GM12864 (cell line): ENCODE measurements around the gene EDAR.

Source experiments
- DNase-seq: peaks from one replicate; pipeline ENCODE4 v3.0.0-alpha.2; 2011; ENCODE audit warnings: low read depth
- H3K4me3 ChIP-seq: 2 replicates; pipeline ENCODE4 v1.5.1; 2011; ENCODE audit warnings: mild to moderate bottlenecking, low read depth, low read length, control low read depth
- TF ChIP-seq, protein P1 (sequence below): IDR thresholded peaks from 2 replicates; pipeline ENCODE4 v1.5.1; 2011; ENCODE audit warnings: low read depth, mild to moderate bottlenecking, moderate library complexity, low read length, control low read depth, inconsistent platforms; ENCODE audit errors: missing control alignments

The EDAR gene

GRCh38 chr2:108893277-108893676 lies 95.7 kb downstream of the EDAR start:
- H3K4me3 ChIP-seq = no peak overlapping the region
- TF ChIP-seq, protein P1, sequence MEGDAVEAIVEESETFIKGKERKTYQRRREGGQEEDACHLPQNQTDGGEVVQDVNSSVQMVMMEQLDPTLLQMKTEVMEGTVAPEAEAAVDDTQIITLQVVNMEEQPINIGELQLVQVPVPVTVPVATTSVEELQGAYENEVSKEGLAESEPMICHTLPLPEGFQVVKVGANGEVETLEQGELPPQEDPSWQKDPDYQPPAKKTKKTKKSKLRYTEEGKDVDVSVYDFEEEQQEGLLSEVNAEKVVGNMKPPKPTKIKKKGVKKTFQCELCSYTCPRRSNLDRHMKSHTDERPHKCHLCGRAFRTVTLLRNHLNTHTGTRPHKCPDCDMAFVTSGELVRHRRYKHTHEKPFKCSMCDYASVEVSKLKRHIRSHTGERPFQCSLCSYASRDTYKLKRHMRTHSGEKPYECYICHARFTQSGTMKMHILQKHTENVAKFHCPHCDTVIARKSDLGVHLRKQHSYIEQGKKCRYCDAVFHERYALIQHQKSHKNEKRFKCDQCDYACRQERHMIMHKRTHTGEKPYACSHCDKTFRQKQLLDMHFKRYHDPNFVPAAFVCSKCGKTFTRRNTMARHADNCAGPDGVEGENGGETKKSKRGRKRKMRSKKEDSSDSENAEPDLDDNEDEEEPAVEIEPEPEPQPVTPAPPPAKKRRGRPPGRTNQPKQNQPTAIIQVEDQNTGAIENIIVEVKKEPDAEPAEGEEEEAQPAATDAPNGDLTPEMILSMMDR = no peak
- DNase-seq = no peak

DNA sequence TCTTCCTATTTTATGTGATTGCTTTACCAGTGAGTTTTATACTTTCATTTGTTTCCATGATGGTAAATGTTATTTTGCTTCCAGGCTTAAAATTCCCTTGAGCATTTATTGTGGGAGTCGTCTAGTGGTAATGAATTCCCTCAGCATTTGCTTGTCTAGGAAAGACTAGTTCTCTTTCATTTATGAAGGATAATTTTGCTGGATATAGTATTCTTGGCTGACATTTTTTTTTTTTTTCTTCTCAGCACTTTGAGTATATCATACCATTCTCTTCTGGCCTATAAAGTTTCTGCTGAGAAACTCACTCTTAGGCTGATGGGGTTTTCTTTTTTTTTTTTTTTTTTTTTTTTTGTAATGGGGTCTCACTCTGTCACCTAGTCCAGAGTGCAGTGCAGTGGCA lies 99.1 kb downstream of the EDAR start:
- no peak for DNase-seq
- no peak overlapping the region for H3K4me3 ChIP-seq
- TF ChIP-seq, protein P1 = no peak

GRCh38 chr2:108884619-108885018 lies 104.4 kb downstream of the EDAR start:
- DNase-seq = no peak
- no peak overlapping the region for H3K4me3 ChIP-seq
- TF ChIP-seq, protein P1 = no peak

- TF ChIP-seq, protein P1 = no peak
- DNase-seq = no peak
- no peak overlapping the region for H3K4me3 ChIP-seq
These were observed 110.7 kb downstream of the EDAR start for GRCh38 chr2:108878276-108878675.

- TF ChIP-seq, protein P1 = no peak
- DNase-seq = no peak
- no peak overlapping the region for H3K4me3 ChIP-seq
These were observed 111.5 kb downstream of the EDAR start for GRCh38 chr2:108877506-108877905.

- no peak for DNase-seq
- no peak overlapping the region for H3K4me3 ChIP-seq
- TF ChIP-seq, protein P1 = no peak
These were observed 118.9 kb downstream of the EDAR start for GRCh38 chr2:108870069-108870644.

DNA sequence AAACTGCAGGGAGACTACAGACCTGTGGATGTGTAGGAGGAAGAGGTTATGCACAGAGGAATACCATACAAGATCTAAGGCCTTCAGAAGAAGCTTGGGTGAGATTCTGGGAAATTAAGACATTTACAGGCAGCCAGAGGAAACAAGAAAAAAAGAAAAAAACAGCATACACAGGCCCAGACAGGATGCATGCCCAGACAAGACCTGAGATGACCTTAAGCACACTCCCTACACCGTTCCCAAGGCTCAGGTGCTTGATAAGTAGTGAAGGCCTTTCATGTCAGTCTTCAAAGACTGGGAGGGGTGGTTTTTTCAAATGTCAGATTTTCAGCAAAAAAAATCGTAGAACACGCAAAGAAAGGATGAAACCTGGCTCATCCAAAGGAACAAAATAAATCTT lies 119.5 kb downstream of the EDAR start:
- TF ChIP-seq, protein P1 = no peak
- no peak for DNase-seq
- no peak overlapping the region for H3K4me3 ChIP-seq
